Kidney (tissue), 14 donors: ENCODE data around the gene SLC10A2. TPM values are rescaled to one million over a fixed set of nuclear protein-coding genes. Genes with fewer than 3 reads are reported as not detected.

Experiments
- DNase-seq, 5 donors: peaks; one replicate each; pipeline ENCODE4 v3.0.0-alpha.2; 2013 to 2020
- FAIRE-seq: peaks from 2 replicates; lab custom pipeline; 2012; peaks lifted over from hg19 to GRCh38; lab: Jason Lieb, UNC
- H3K27ac ChIP-seq, 2 donors: one replicate each; pipeline ENCODE4 v1.7.0; 2013; ENCODE audit warnings: low read depth in 2 of 2, low read length in 2 of 2, inconsistent platforms in 1 of 2
- H3K27me3 ChIP-seq: one replicate; pipeline ENCODE4 v1.7.1; 2013; ENCODE audit warnings: low read length, inconsistent platforms; ENCODE audit not compliant: control insufficient read depth, insufficient read depth
- H3K36me3 ChIP-seq, 3 donors: one replicate each; pipeline versions ENCODE4 v1.7.0 to v1.7.1; 2013; ENCODE audit warnings: low read length in 3 of 3, control low read depth in 1 of 3, inconsistent platforms in 1 of 3; ENCODE audit not compliant: insufficient read depth in 3 of 3, control insufficient read depth in 2 of 3
- H3K4me1 ChIP-seq, 3 donors: one replicate each; pipeline versions ENCODE4 v1.7.0 to v1.7.1; 2013; ENCODE audit warnings: low read length in 3 of 3, inconsistent platforms in 1 of 3, low read depth in 1 of 3; ENCODE audit not compliant: control insufficient read depth in 2 of 3, insufficient read depth in 2 of 3
- H3K4me3 ChIP-seq, 3 donors: one replicate each; pipeline versions ENCODE4 v1.7.0 to v1.8.1; 2013; ENCODE audit warnings: low read length in 3 of 3, control low read depth in 1 of 3, inconsistent platforms in 1 of 3
- H3K9ac ChIP-seq, 3 donors: one replicate each; pipeline versions ENCODE4 v1.7.0 to v1.7.1; 2013; ENCODE audit warnings: low read length in 3 of 3, control low read depth in 1 of 3, inconsistent platforms in 1 of 3
- H3K9me3 ChIP-seq, 3 donors: one replicate each; pipeline versions ENCODE4 v1.7.0 to v1.7.1; 2013; ENCODE audit warnings: low read length in 3 of 3, control low read depth in 1 of 3, inconsistent platforms in 1 of 3; ENCODE audit not compliant: control insufficient read depth in 2 of 3, insufficient read depth in 1 of 3
- intact Hi-C: fragments of 100-400 bp; cut with DNase I; formaldehyde crosslinking; loops from one replicate; pipeline ENCODE4 v1.11.1; 2022
- polyA plus RNA-seq: library from polyadenylated mRNA; stranded (reverse); fragments of 350-450 nt; fragmentation: Illumina TruSeq; extraction: RNeasy Lipid Tissue Mini Kit (QIAGEN cat#74804); gene quantifications from one replicate; pipeline ENCODE4 v1.2.3, GENCODE V29; 2014; ENCODE audit warnings: low read depth, low replicate concordance; ENCODE audit not compliant: insufficient read depth
- total RNA-seq: library from RNA; stranded (reverse); fragmentation: NEBNext Ultra II Directional; extraction: Animal tissue kit (Norgen Biotek cat#: 25700); gene quantifications from one replicate; pipeline ENCODE4 v1.2.1, GENCODE V29; 2021
- TF ChIP-seq, protein P1 (sequence below): IDR thresholded peaks from 3 replicates; pipeline ENCODE4 v1.5.1; 2012; ENCODE audit warnings: mild to moderate bottlenecking, moderate library complexity, borderline replicate concordance; ENCODE audit not compliant: insufficient read depth; ENCODE audit errors: extremely low read depth
- donor health status: control.
- donor health status: control.
- donor health status: control.
- donor health status: control.
- donor health status: control.
- donor health status: DM: yes; HTN: yes; CAD: no.
- donor health status: Normal renal cell carcinoma (clear cell type).

Gene SLC10A2
- total and polyA plus RNA-seq, 2 donors from 2014 or later, result 0.19 to 4.5 TPM

- TF ChIP-seq, protein P1, sequence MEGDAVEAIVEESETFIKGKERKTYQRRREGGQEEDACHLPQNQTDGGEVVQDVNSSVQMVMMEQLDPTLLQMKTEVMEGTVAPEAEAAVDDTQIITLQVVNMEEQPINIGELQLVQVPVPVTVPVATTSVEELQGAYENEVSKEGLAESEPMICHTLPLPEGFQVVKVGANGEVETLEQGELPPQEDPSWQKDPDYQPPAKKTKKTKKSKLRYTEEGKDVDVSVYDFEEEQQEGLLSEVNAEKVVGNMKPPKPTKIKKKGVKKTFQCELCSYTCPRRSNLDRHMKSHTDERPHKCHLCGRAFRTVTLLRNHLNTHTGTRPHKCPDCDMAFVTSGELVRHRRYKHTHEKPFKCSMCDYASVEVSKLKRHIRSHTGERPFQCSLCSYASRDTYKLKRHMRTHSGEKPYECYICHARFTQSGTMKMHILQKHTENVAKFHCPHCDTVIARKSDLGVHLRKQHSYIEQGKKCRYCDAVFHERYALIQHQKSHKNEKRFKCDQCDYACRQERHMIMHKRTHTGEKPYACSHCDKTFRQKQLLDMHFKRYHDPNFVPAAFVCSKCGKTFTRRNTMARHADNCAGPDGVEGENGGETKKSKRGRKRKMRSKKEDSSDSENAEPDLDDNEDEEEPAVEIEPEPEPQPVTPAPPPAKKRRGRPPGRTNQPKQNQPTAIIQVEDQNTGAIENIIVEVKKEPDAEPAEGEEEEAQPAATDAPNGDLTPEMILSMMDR, result no peak
Observed at GRCh38 chr13:103044056-103044455, 22.2 kb downstream of the SLC10A2 start.

GRCh38 chr13:103040006-103040405 lies 26.2 kb downstream of the SLC10A2 start:
- H3K4me3 ChIP-seq, result no peak overlapping the region
- FAIRE-seq (no peak), DNase-seq (no peak)
- H3K9me3 ChIP-seq, result no peaks in the 10 kb centered on the region
- H3K4me1 ChIP-seq, result no peaks in the 10 kb centered on the region
- no peak overlapping the region for H3K9ac ChIP-seq
- H3K27ac ChIP-seq, result no peak overlapping the region
- no peaks in the 10 kb centered on the region for H3K27me3 ChIP-seq
- no peaks in the 10 kb centered on the region for H3K36me3 ChIP-seq
- TF ChIP-seq, protein P1, result no peak
- intact Hi-C loops, result no loop called here

More at GRCh38 chr13:103044056-103044455, 22.2 kb downstream of the SLC10A2 start:
- H3K36me3 ChIP-seq, result no peaks in the 10 kb centered on the region
- no peak overlapping the region for H3K9ac ChIP-seq
- no peak for FAIRE-seq
- H3K9me3 ChIP-seq, result no peaks in the 10 kb centered on the region
- no peak for DNase-seq
- H3K4me3 ChIP-seq, result no peak overlapping the region
- H3K27me3 ChIP-seq, result no peaks in the 10 kb centered on the region
- intact Hi-C loops, result no loop called here
- H3K4me1 ChIP-seq, result no peaks in the 10 kb centered on the region
- no peak overlapping the region for H3K27ac ChIP-seq

DNA sequence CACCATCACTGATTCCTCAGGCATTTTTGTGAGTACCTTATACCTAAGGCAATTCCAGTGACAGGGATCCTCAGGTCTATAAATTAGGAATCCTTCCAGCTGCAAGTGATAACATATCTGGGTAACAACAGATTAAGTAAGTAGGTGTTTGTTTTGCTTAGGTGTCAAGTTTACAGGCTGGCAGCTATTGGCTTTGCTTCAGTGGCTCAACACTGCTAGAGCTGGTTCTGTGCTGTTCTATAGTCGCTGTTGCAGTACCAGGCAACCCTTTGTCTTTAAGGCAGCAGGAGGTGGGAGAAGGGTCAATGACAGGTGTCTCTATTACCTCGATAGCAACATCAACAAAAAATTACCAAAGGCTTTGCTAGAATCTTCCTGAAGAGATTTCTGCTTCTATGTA lies 27.0 kb downstream of the SLC10A2 start:
- H3K27me3 ChIP-seq, result no peaks in the 10 kb centered on the region
- TF ChIP-seq, protein P1, result no peak
- no peak overlapping the region for H3K27ac ChIP-seq
- no peaks in the 10 kb centered on the region for H3K9me3 ChIP-seq
- H3K36me3 ChIP-seq, result no peaks in the 10 kb centered on the region
- H3K4me1 ChIP-seq, result no peaks in the 10 kb centered on the region
- intact Hi-C loops, result no loop called here
- H3K4me3 ChIP-seq, result no peak overlapping the region
- H3K9ac ChIP-seq, result no peak overlapping the region
- DNase-seq (peak in 4 of 5 donors; percentile 37 to 86 (median 60)), FAIRE-seq (no peak)

GRCh38 chr13:103036268-103036667 lies 29.9 kb downstream of the SLC10A2 start:
- FAIRE-seq, result no peak
- intact Hi-C loops, result no loop called here

More at GRCh38 chr13:103036268-103036667, 29.9 kb downstream of the SLC10A2 start:
- no peaks in the 10 kb centered on the region for H3K4me1 ChIP-seq
- no peak overlapping the region for H3K4me3 ChIP-seq
- no peaks in the 10 kb centered on the region for H3K9me3 ChIP-seq
- TF ChIP-seq, protein P1, result no peak
- no peaks in the 10 kb centered on the region for H3K27me3 ChIP-seq
- H3K9ac ChIP-seq, result no peak overlapping the region
- no peaks in the 10 kb centered on the region for H3K36me3 ChIP-seq
- no peak for DNase-seq
- no peak overlapping the region for H3K27ac ChIP-seq
